Breast epithelium (tissue), 3 donors: Measurements from ENCODE around the gene SLC34A1.

Experiments
- POLR2A ChIP-seq: fragments of 450-650 bp; IDR thresholded peaks from one replicate; pipeline ENCODE4 v1.6.1; 2016; ENCODE audit warnings: antibody characterized with exemption, mild to moderate bottlenecking, moderate library complexity
- POLR2AphosphoS5 ChIP-seq, 3 donors: sonication (generic); formaldehyde crosslinking; IDR thresholded peaks; one replicate each; pipeline ENCODE4 v1.6.1; 2017; ENCODE audit warnings: antibody characterized with exemption in 3 of 3
- TF ChIP-seq, protein P1 (sequence below), 3 donors: fragments of 450-650 bp; IDR thresholded peaks; one replicate each; pipeline ENCODE4 v1.5.1; 2016 to 2017; ENCODE audit warnings: antibody characterized with exemption in 3 of 3, mild to moderate bottlenecking in 3 of 3, moderate library complexity in 3 of 3

DNA sequence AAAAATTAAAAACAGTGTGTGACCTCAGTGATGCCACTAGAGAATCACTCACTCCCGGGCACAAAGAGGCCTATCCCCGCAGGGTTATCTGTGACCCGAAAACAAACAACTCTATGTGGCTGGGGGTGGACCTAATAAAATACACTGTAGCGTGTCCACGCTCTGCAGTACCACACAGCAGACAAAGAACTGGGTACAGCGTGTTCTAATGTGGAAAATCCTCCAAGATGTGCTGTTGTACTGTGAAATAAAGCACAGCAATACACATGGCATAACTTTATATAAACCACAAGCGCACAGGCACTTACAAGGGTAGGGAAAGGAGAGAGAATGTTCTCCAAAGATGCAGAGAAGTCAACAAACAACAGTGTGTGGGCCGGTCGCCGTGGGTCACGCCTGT, 8.1 kb upstream of the SLC34A1 start:
- TF ChIP-seq, protein P1, sequence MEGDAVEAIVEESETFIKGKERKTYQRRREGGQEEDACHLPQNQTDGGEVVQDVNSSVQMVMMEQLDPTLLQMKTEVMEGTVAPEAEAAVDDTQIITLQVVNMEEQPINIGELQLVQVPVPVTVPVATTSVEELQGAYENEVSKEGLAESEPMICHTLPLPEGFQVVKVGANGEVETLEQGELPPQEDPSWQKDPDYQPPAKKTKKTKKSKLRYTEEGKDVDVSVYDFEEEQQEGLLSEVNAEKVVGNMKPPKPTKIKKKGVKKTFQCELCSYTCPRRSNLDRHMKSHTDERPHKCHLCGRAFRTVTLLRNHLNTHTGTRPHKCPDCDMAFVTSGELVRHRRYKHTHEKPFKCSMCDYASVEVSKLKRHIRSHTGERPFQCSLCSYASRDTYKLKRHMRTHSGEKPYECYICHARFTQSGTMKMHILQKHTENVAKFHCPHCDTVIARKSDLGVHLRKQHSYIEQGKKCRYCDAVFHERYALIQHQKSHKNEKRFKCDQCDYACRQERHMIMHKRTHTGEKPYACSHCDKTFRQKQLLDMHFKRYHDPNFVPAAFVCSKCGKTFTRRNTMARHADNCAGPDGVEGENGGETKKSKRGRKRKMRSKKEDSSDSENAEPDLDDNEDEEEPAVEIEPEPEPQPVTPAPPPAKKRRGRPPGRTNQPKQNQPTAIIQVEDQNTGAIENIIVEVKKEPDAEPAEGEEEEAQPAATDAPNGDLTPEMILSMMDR (IDR thresholded peaks at IDR 0.05), result no peak
- TF ChIP-seq POLR2AphosphoS5 (IDR thresholded peaks at IDR 0.05) (no peak), POLR2A (no peak)
